GM12878 (cell line): ENCODE measurements around the gene ACRBP.

Source experiments
- CHD2 ChIP-seq: IDR thresholded peaks from 2 replicates; pipeline ENCODE4 v1.6.1; 2011; ENCODE audit warnings: low read depth, low read length, improper control_type of control experiment, borderline replicate concordance
- CHD4 ChIP-seq: fragments of 200-600 bp; sonication (generic); IDR thresholded peaks from 2 replicates; pipeline ENCODE4 v1.6.1; 2016; ENCODE audit warnings: mild to moderate bottlenecking
- CREB1 ChIP-seq: IDR thresholded peaks from 2 replicates; pipeline ENCODE4 v1.6.1; 2012; ENCODE audit warnings: low read depth, mild to moderate bottlenecking, inconsistent platforms
- EZH2 ChIP-seq: IDR thresholded peaks from 2 replicates; pipeline ENCODE4 v1.6.1; 2012; ENCODE audit warnings: low read depth, mild to moderate bottlenecking, control low read depth, inconsistent platforms, low read length, borderline replicate concordance; ENCODE audit not compliant: control insufficient read depth
- SIN3A ChIP-seq: IDR thresholded peaks from 2 replicates; pipeline ENCODE4 v1.6.1; 2012; ENCODE audit warnings: low read depth, low read length, improper control_type of control experiment
- TAF1 ChIP-seq: IDR thresholded peaks from 2 replicates; pipeline ENCODE4 v1.6.1; 2011; ENCODE audit warnings: mild to moderate bottlenecking, low read depth, low read length, borderline replicate concordance
- YY1 ChIP-seq: IDR thresholded peaks from 2 replicates; pipeline ENCODE4 v1.6.1; 2011; ENCODE audit warnings: low read depth, mild to moderate bottlenecking, low read length
- TF ChIP-seq, protein P1 (sequence below), 3 experiments: IDR thresholded peaks in 2 of 3; conservative IDR thresholded peaks in 1 of 3; 2 replicates each; pipeline ENCODE4 v1.5.1; 2011; ENCODE audit warnings: low read depth in 3 of 3, low read length in 3 of 3, mild to moderate bottlenecking in 3 of 3, control low read depth in 2 of 3, moderate library complexity in 2 of 3, inconsistent platforms in 1 of 3, mixed read lengths in 1 of 3; ENCODE audit not compliant: control insufficient read depth in 2 of 3, insufficient read depth in 1 of 3; ENCODE audit errors: extremely low read depth in 1 of 3

DNA sequence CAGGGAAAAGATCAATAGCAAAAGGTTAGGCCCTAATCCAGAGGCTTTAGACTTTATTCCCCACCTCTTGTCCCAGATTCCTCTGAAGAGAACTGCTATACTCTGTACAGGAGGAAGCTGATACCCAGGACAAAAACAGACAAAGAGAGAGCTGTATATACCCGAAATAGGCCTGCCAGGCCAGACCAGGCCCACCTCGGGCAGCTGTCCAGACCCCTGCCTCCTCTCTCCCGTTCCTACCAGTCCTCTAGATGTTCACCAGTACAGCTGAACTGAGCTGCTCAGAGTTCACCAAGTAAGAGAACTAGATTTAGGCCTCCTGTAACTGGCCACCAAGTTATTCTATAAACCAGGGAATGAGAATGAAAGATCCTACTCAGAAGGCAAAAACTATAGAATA lies 44.7 kb downstream of the ACRBP start:
- no peak for TF ChIP-seq EZH2
- no peak for TF ChIP-seq TAF1
- no peak for TF ChIP-seq CHD4
- TF ChIP-seq, protein P1, sequence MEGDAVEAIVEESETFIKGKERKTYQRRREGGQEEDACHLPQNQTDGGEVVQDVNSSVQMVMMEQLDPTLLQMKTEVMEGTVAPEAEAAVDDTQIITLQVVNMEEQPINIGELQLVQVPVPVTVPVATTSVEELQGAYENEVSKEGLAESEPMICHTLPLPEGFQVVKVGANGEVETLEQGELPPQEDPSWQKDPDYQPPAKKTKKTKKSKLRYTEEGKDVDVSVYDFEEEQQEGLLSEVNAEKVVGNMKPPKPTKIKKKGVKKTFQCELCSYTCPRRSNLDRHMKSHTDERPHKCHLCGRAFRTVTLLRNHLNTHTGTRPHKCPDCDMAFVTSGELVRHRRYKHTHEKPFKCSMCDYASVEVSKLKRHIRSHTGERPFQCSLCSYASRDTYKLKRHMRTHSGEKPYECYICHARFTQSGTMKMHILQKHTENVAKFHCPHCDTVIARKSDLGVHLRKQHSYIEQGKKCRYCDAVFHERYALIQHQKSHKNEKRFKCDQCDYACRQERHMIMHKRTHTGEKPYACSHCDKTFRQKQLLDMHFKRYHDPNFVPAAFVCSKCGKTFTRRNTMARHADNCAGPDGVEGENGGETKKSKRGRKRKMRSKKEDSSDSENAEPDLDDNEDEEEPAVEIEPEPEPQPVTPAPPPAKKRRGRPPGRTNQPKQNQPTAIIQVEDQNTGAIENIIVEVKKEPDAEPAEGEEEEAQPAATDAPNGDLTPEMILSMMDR (IDR thresholded peaks at IDR 0.05 in 2 of 3, conservative IDR thresholded peaks at IDR 0.05 in 1 of 3; ENCODE audit: control insufficient read depth in 2 of 3, extremely low read depth in 1 of 3, insufficient read depth in 1 of 3, low read depth in 3 of 3, low read length in 3 of 3), result no peak
- no peak for TF ChIP-seq CHD2
- TF ChIP-seq YY1, result no peak
- TF ChIP-seq CREB1, result no peak
- no peak for TF ChIP-seq SIN3A
